Prostate gland (tissue), 2 donors: Measurements from ENCODE around the gene MTG1. TPM values are rescaled to one million over a fixed set of nuclear protein-coding genes. Genes with fewer than 3 reads are reported as not detected.

Experiments used
- DNase-seq: peaks from one replicate; pipeline ENCODE4 v3.0.0-alpha.2; 2019; ENCODE audit warnings: low spot score
- H3K27ac ChIP-seq, 2 donors: fragments of 200-600 bp; sonication (generic); 2 replicates each; pipeline ENCODE4 v1.5.1; 2017 to 2019
- H3K27me3 ChIP-seq: fragments of 200-600 bp; sonication (generic); replicated peaks from 2 replicates; pipeline ENCODE4 v1.5.1; 2019; ENCODE audit not compliant: insufficient read depth
- H3K36me3 ChIP-seq, 2 donors: fragments of 200-600 bp; sonication (generic); 1 replicate in 1 of 2; 2 replicates in 1 of 2; pipeline versions ENCODE4 v1.5.1 to v1.8.1; 2017 to 2019
- H3K4me1 ChIP-seq: fragments of 200-600 bp; sonication (generic); replicated peaks from 2 replicates; pipeline ENCODE4 v1.5.1; 2019
- H3K4me3 ChIP-seq, 2 donors: fragments of 200-600 bp; sonication (generic); 2 replicates each; pipeline ENCODE4 v1.5.1; 2017 to 2019
- H3K9me3 ChIP-seq: fragments of 200-600 bp; sonication (generic); 2 replicates; pipeline ENCODE4 v1.5.1; 2017
- POLR2A ChIP-seq: fragments of 450-650 bp; IDR thresholded peaks from one replicate; pipeline ENCODE4 v1.6.1; 2016; ENCODE audit warnings: antibody characterized with exemption, mild to moderate bottlenecking
- POLR2AphosphoS5 ChIP-seq: sonication (generic); formaldehyde crosslinking; IDR thresholded peaks from one replicate; pipeline ENCODE4 v1.6.1; 2017; ENCODE audit warnings: antibody characterized with exemption
- WGBS: methylation state at CpG from one replicate; pipeline ENCODE4 v1.1.5; 2018; 5-methylcytosine and 5-hydroxymethylcytosine counted together
- intact Hi-C: fragments of 100-400 bp; cut with DNase I; formaldehyde crosslinking; loops from one replicate; pipeline ENCODE4 v1.14.2; 2022
- total RNA-seq, 2 donors: library from RNA; depleted of rRNA; stranded (reverse); fragments of >200 nt; gene quantifications; one replicate each; pipeline ENCODE4 v1.1.0, GENCODE V29; 2016
- TF ChIP-seq, protein P1 (sequence below), 4 experiments: fragments of 200-600 bp in 2 of 4; fragments of 450-650 bp in 2 of 4; sonication (generic) in 2 of 4; IDR thresholded peaks; 1 replicate in 3 of 4; 2 replicates in 1 of 4; pipeline ENCODE4 v1.5.1; 2016 to 2019; ENCODE audit warnings: antibody characterized with exemption in 4 of 4, mild to moderate bottlenecking in 2 of 4, moderate library complexity in 2 of 4

Gene MTG1
- total RNA-seq, 2 donors from 2014 or later = 26.8 to 67.4 TPM

DNA sequence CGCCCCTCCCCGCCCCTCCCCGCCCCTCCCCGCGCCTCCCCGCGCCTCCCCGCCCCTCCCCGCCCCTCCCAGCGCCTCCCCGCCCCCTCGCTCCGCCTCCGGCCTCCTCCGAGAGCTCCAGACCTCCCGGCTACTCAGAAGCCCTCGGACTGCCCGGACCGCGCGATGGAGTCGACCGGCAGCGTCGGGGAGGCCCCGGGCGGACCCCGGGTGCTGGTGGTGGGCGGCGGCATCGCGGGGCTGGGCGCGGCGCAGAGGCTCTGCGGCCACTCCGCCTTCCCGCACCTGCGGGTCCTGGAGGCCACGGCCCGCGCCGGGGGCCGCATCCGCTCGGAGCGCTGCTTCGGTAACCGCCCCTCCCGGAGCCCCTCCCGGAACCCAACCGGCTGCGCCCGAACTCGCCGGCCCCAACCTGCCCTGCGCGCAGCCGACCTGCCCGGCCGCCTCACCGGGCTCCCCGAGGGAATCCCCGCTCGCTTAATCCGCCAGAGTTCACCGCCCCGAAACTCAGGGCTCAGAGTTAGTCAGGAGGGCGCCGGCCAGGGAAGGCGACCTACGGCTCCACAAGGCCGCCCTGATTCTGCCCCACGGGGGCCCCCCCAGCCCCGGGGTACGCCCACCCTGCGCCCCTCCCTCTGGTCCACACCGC lies 14.7 kb upstream of the MTG1 start, which contains the start of gene PAOX:
Gene PAOX, plus strand, starts transcription at position 111 of the 649 bp plus-strand sequence. Its CDS starts 55 bp downstream, at position 166.
- H3K36me3 ChIP-seq = no peaks in the 10 kb centered on the region
- peaks cover 3% of the 10 kb centered on the region for H3K4me1 ChIP-seq
- H3K4me3 ChIP-seq = peak within 1 kb of the TSS; percentile 75 to 85
- peak within 1 kb of the TSS; percentile 80 for H3K27ac ChIP-seq
- WGBS = 3% methylated on average over 37 of the region's 78 CpGs
- no peaks in the 10 kb centered on the region for H3K9me3 ChIP-seq
- intact Hi-C loops = no loop called here
- TF ChIP-seq POLR2A = peak; percentile 34
- TF ChIP-seq, protein P1, sequence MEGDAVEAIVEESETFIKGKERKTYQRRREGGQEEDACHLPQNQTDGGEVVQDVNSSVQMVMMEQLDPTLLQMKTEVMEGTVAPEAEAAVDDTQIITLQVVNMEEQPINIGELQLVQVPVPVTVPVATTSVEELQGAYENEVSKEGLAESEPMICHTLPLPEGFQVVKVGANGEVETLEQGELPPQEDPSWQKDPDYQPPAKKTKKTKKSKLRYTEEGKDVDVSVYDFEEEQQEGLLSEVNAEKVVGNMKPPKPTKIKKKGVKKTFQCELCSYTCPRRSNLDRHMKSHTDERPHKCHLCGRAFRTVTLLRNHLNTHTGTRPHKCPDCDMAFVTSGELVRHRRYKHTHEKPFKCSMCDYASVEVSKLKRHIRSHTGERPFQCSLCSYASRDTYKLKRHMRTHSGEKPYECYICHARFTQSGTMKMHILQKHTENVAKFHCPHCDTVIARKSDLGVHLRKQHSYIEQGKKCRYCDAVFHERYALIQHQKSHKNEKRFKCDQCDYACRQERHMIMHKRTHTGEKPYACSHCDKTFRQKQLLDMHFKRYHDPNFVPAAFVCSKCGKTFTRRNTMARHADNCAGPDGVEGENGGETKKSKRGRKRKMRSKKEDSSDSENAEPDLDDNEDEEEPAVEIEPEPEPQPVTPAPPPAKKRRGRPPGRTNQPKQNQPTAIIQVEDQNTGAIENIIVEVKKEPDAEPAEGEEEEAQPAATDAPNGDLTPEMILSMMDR (IDR thresholded peaks at IDR 0.05) = no peak
- no peaks in the 10 kb centered on the region for H3K27me3 ChIP-seq
- DNase-seq = peak; percentile 66

DNA sequence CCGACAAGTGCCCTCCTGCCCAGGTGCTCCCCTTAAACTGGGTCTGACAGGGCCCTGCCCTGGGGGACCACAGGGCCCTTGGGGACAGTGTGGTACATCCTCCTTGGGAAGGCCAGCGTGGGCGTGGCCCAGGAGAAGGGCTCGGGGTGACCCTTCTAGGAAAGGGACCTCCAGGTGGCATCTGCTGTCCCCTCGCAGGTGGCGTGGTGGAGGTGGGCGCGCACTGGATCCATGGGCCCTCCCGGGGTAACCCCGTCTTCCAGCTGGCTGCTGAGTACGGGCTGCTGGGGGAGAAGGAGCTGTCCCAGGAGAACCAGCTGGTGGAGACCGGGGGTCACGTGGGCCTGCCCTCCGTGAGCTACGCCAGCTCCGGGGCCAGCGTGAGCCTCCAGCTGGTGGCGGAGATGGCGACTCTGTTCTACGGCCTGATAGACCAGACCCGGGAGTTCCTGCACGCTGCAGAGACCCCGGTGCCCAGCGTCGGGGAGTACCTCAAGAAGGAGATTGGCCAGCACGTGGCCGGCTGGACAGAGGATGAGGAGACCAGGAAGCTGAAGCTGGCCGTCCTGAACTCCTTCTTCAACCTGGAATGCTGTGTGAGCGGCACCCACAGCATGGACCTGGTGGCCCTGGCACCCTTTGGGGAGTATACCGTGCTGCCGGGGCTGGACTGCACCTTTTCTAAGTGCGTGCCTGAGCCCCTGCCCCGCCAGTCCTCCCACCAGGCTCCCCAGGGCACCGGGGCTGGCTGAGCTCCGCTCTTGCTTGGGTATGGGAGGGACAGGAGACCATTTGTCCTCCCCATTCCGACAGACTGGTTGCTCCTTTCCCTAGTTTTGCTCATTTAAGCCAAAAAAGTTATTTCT lies 13.9 kb upstream of the MTG1 start:
- H3K27ac ChIP-seq = peak overlapping the region; percentile 43 to 75
- WGBS = 92% methylated on average over 27 of the region's 36 CpGs
- no peaks in the 10 kb centered on the region for H3K9me3 ChIP-seq
- no peaks in the 10 kb centered on the region for H3K4me1 ChIP-seq
- no peaks in the 10 kb centered on the region for H3K27me3 ChIP-seq
- H3K4me3 ChIP-seq = peak overlapping the region; percentile 67 to 82
- TF ChIP-seq, protein P1 (IDR thresholded peaks at IDR 0.05) = no peak
- TF ChIP-seq POLR2A (no peak), POLR2AphosphoS5 (no peak)
- intact Hi-C loops = no loop called here
- DNase-seq = no peak
- no peaks in the 10 kb centered on the region for H3K36me3 ChIP-seq

DNA sequence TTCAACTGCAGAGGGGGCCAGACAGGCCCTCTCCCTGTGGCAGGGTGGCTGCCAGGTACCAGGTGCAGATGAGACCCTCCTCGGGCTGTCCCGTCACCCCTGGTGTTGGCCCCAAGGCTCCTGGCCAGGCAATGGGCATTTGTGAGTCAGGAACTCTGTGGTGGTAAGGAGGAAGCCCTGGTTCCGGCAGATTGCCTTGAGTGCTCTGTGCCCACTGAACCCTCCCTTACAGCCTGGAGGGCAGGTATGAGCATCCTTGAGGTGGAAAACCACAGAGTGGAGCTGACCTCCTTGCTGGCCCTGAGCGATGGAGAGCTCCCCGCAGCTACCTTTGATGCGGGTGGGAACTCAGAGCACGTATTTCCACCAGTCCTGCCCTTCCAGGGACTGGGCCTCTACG lies 12.9 kb upstream of the MTG1 start:
- 94% methylated on average over 8 of the region's 8 CpGs for WGBS
- intact Hi-C loops = no loop called here
- H3K4me1 ChIP-seq = no peaks in the 10 kb centered on the region
- TF ChIP-seq POLR2AphosphoS5 (no peak), POLR2A (no peak)
- TF ChIP-seq, protein P1 (IDR thresholded peaks at IDR 0.05) = no peak
- no peaks in the 10 kb centered on the region for H3K9me3 ChIP-seq
- H3K27me3 ChIP-seq = no peaks in the 10 kb centered on the region
- DNase-seq = no peak
- H3K4me3 ChIP-seq = no peak overlapping the region
- no peaks in the 10 kb centered on the region for H3K36me3 ChIP-seq
- no peak overlapping the region for H3K27ac ChIP-seq

DNA sequence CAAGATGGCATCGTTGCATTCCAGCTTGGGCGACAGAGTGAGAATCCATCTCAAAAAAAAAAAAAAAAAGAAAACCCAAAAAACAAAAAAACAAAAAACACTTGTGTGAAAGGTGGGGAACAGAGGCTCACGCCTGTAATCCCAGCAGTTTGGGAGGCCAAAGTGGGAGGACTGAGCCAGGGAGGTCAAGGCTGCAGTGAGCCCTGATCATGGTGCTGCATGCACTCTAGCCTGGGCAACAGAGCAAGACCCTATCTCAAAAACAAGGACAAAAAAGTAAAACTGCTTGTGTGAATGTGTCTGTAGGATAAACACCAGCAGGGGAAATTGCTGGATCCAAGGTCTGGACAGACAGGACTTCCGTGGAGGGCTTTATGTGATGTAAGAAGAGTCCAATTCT lies 10.4 kb upstream of the MTG1 start:
- no peaks in the 10 kb centered on the region for H3K4me1 ChIP-seq
- 95% methylated on average over 4 of the region's 4 CpGs for WGBS
- no peaks in the 10 kb centered on the region for H3K36me3 ChIP-seq
- no peak overlapping the region for H3K27ac ChIP-seq
- H3K9me3 ChIP-seq = no peaks in the 10 kb centered on the region
- intact Hi-C loops = no loop called here
- no peak overlapping the region for H3K4me3 ChIP-seq
- DNase-seq = no peak
- TF ChIP-seq POLR2A = no peak
- no peaks in the 10 kb centered on the region for H3K27me3 ChIP-seq

DNA sequence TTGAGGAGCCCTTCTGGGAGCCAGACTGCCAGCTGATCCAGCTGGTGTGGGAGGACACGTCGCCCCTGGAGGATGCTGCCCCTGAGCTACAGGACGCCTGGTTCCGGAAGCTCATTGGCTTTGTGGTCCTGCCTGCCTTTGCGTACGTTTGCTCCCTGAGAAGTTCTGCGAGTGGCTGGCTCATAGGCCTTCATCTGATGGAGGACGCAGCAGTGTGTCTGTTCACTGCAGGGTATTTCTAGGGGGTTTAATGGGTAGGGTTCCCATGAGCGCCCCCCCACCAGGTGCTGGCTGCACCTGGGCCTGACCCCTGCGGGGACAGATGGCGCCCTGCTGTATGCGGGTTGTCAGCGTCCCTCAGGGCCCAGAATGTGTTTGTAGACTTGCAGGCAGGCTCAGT lies 9.9 kb upstream of the MTG1 start:
- TF ChIP-seq POLR2AphosphoS5 (no peak), POLR2A (no peak)
- TF ChIP-seq, protein P1 (IDR thresholded peaks at IDR 0.05) = no peak
- H3K4me1 ChIP-seq = no peaks in the 10 kb centered on the region

More for the DNA sequence above, 9.9 kb upstream of the MTG1 start:
- Histone ChIP-seq H3K9me3 (no peaks in the 10 kb centered on the region), H3K36me3 (no peaks in the 10 kb centered on the region), H3K27ac (no peak overlapping the region), H3K4me3 (no peak overlapping the region), H3K27me3 (no peaks in the 10 kb centered on the region)
- intact Hi-C loops = no loop called here
- 85% methylated on average over 13 of the region's 13 CpGs for WGBS
- no peak for DNase-seq
